Measurements from ENCODE around the gene RBMS3.

RBMS3 gene

DNA sequence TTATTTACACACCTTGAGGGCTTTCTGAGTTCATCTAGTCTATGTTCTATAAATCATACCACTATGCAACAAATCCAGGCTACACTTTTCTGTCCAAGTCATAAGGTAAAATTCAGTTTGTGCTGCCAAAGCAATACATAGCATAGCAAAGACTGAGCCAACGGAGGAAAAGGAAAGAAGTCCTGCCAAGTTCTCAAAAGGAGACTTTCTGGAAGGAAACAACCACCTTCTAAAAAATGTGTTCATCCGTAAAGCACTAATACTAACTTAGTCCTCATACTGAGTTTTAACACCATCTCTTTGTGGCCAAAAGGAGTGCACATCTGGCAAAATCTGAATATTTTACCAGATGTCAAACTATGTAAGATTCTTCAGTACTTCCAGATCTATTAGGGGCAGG, 620.2 kb downstream of the RBMS3 start:
- no peaks in the 10 kb centered on the region for H3K36me3 ChIP-seq (ENCODE audit: control insufficient read depth, insufficient read depth, low read length)
- no peak overlapping the region for H3K4me3 ChIP-seq (replicated peaks; ENCODE audit: low read depth, low read length)
- no peaks in the 10 kb centered on the region for H3K27me3 ChIP-seq (replicated peaks; ENCODE audit: control insufficient read depth, insufficient read depth, low read length)
- no peak for TF ChIP-seq CTCF (IDR thresholded peaks at IDR 0.05; ENCODE audit: insufficient read depth, low read length, poor library complexity, severe bottlenecking)
- DNase-seq (ENCODE audit: extremely low read depth, insufficient read length) = no peak

GRCh38 chr3:29903600-29903999, 622.7 kb downstream of the RBMS3 start:
- TF ChIP-seq CTCF (IDR thresholded peaks at IDR 0.05; ENCODE audit: insufficient read depth, low read length, poor library complexity, severe bottlenecking) = no peak
- no peak for DNase-seq (ENCODE audit: extremely low read depth, insufficient read length)

DNA sequence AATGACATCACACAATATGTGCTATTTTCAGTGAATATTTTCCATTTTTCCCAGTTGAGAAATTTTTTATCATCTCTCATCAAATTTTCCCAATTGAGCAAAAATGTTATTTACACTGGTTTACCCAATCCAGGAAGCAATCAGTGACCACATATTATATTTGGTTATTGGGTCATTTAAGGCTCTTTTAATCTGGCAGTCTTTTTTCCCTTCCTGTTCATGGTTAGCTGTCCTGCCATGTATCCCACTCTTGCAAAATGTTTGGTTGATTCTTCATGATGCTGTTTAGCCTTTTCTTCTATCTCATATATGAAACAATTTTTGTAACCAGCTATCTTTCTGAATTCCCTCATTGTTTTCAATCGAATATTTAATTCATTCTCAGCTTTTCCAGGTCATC, 626.0 kb downstream of the RBMS3 start:
- Histone ChIP-seq H3K4me3 (replicated peaks; ENCODE audit: low read depth, low read length) (no peak overlapping the region), H3K36me3 (ENCODE audit: control insufficient read depth, insufficient read depth, low read length) (no peaks in the 10 kb centered on the region), H3K27me3 (replicated peaks; ENCODE audit: control insufficient read depth, insufficient read depth, low read length) (no peaks in the 10 kb centered on the region)
- DNase-seq (ENCODE audit: extremely low read depth, insufficient read length) = no peak
- TF ChIP-seq CTCF (IDR thresholded peaks at IDR 0.05; ENCODE audit: insufficient read depth, low read length, poor library complexity, severe bottlenecking) = no peak

More at GRCh38 chr3:29903600-29903999, 622.7 kb downstream of the RBMS3 start:
- Histone ChIP-seq H3K36me3 (ENCODE audit: control insufficient read depth, insufficient read depth, low read length) (no peaks in the 10 kb centered on the region), H3K4me3 (replicated peaks; ENCODE audit: low read depth, low read length) (no peak overlapping the region), H3K27me3 (replicated peaks; ENCODE audit: control insufficient read depth, insufficient read depth, low read length) (no peaks in the 10 kb centered on the region)

DNA sequence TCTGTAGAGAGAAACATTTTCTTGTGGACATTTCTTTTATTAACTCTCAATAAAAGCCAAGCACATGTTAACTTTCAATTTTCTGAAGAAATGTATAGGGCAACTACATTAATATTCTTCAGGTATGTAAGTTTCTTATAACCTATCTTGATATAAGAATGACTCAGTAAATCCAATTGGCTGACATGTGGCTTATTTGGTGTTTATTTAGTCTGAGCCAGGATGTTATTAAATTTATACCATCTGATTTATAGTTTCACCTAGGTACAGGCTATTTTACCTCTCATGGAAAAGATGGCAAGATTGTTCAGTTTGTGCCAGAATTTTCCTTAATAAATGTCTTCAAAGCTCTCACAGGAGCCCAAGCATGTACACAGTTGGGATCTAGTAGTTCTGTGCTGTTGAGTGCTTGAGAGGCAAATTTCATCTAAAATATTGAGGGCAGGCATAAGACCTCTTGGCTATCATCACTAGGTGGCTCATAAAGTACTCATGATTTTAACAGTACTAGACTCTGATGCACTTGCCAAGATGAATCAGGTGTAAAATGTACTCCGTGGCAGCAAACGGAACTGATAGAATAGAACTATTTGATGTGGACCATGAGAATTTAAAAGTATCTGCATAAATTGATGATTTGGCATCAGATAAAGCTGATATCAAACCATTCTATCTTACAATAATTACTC, 631.9 kb downstream of the RBMS3 start:
- no peak overlapping the region for H3K4me3 ChIP-seq (replicated peaks; ENCODE audit: low read depth, low read length)
- DNase-seq (ENCODE audit: extremely low read depth, insufficient read length) = no peak
- no peaks in the 10 kb centered on the region for H3K27me3 ChIP-seq (replicated peaks; ENCODE audit: control insufficient read depth, insufficient read depth, low read length)
- no peaks in the 10 kb centered on the region for H3K36me3 ChIP-seq (ENCODE audit: control insufficient read depth, insufficient read depth, low read length)
- no peak for TF ChIP-seq CTCF (IDR thresholded peaks at IDR 0.05; ENCODE audit: insufficient read depth, low read length, poor library complexity, severe bottlenecking)

DNA sequence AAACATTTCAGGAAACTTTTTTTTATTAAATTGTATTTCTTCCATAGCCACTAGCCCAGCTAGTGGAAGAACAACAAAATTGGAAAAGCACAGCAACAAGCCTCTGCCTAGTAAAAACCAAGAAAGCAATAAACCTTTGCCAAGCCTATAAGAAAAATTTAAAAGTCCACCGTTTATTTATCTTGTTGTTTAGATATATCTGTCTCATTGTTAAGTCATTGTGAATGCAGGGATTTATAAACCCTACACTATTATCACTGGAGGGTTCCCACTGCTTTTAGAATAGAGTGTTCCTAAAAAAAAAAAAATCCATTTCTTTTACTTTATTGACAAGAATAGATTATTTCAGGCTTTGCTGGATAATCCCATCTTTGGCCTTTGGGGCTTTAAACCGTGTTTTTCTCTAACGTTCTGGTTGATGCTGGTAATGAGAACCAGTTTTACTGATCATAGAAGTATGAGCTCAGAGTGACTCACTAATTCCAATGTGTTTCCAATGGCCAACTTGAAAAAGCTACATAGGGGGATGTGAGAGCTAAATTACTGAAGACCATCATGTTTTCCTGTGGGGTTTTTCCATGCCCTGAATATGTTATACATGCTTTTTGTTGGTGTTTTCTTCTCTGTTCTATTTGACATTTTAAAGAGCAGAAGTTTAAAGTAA, 634.1 kb downstream of the RBMS3 start:
- Histone ChIP-seq H3K36me3 (ENCODE audit: control insufficient read depth, insufficient read depth, low read length) (no peaks in the 10 kb centered on the region), H3K4me3 (replicated peaks; ENCODE audit: low read depth, low read length) (no peak overlapping the region), H3K27me3 (replicated peaks; ENCODE audit: control insufficient read depth, insufficient read depth, low read length) (no peaks in the 10 kb centered on the region)
- TF ChIP-seq CTCF (IDR thresholded peaks at IDR 0.05; ENCODE audit: insufficient read depth, low read length, poor library complexity, severe bottlenecking) = no peak
- no peak for DNase-seq (ENCODE audit: extremely low read depth, insufficient read length)
